Measurements from ENCODE around the gene PIMREG.

PIMREG gene

GRCh38 chr17:6492892-6493674 is 48.8 kb downstream of the PIMREG start:
- no peaks in the 10 kb centered on the region for H3F3A ChIP-seq (ENCODE audit: insufficient read depth)
- no peaks in the 10 kb centered on the region for H3K79me2 ChIP-seq (ENCODE audit: insufficient read depth, low read length)
- H3K27me3 ChIP-seq (ENCODE audit: low read length), result no peaks in the 10 kb centered on the region
- H3K36me3 ChIP-seq (ENCODE audit: low read length), result no peaks in the 10 kb centered on the region
- H4K20me1 ChIP-seq (ENCODE audit: low read depth, low read length), result no peaks in the 10 kb centered on the region
- no peaks in the 10 kb centered on the region for H3K9me3 ChIP-seq (ENCODE audit: insufficient read depth, low read length)
- no peak overlapping the region for H3K4me2 ChIP-seq (ENCODE audit: low read depth, low read length, poor library complexity, severe bottlenecking)
- H3K9ac ChIP-seq (ENCODE audit: low read length), result no peak overlapping the region
- H2AFZ ChIP-seq (ENCODE audit: low read depth, low read length, severe bottlenecking), result no peak overlapping the region
- no peak overlapping the region for H3K4me3 ChIP-seq (ENCODE audit: insufficient read depth, low read length, poor library complexity, severe bottlenecking)
- TF ChIP-seq CTCF (IDR thresholded peaks at IDR 0.05; ENCODE audit: insufficient read depth, low read length, poor library complexity, severe bottlenecking) (no peak), EZH2phosphoT487 (conservative IDR thresholded peaks at IDR 0.05; ENCODE audit: low read length) (no peak)
- H3K9me2 ChIP-seq (replicated peaks; ENCODE audit: insufficient read depth, low read length), result no peaks in the 10 kb centered on the region
- no peak overlapping the region for H3K27ac ChIP-seq (ENCODE audit: low read depth, low read length)

- Histone ChIP-seq H2AFZ (ENCODE audit: low read depth, low read length, severe bottlenecking) (no peak overlapping the region), H3K9me2 (replicated peaks; ENCODE audit: insufficient read depth, low read length) (no peaks in the 10 kb centered on the region), H3K9me3 (ENCODE audit: insufficient read depth, low read length) (no peaks in the 10 kb centered on the region), H3K9ac (ENCODE audit: low read length) (no peak overlapping the region), H3K27me3 (ENCODE audit: low read length) (no peaks in the 10 kb centered on the region), H3K79me2 (ENCODE audit: insufficient read depth, low read length) (no peaks in the 10 kb centered on the region), H3K27ac (ENCODE audit: low read depth, low read length) (no peak overlapping the region), H3F3A (ENCODE audit: insufficient read depth) (no peaks in the 10 kb centered on the region), H3K4me2 (ENCODE audit: low read depth, low read length, poor library complexity, severe bottlenecking) (no peak overlapping the region), H3K36me3 (ENCODE audit: low read length) (no peaks in the 10 kb centered on the region), H3K4me3 (ENCODE audit: insufficient read depth, low read length, poor library complexity, severe bottlenecking) (no peak overlapping the region), H4K20me1 (ENCODE audit: low read depth, low read length) (no peaks in the 10 kb centered on the region)
- TF ChIP-seq CTCF (IDR thresholded peaks at IDR 0.05; ENCODE audit: insufficient read depth, low read length, poor library complexity, severe bottlenecking) (no peak), EZH2phosphoT487 (conservative IDR thresholded peaks at IDR 0.05; ENCODE audit: low read length) (no peak)
Measured at GRCh38 chr17:6494239-6494941, 50.1 kb downstream of the PIMREG start.

- Histone ChIP-seq H3K79me2 (ENCODE audit: insufficient read depth, low read length) (no peaks in the 10 kb centered on the region), H3K4me3 (ENCODE audit: insufficient read depth, low read length, poor library complexity, severe bottlenecking) (no peak overlapping the region), H2AFZ (ENCODE audit: low read depth, low read length, severe bottlenecking) (no peak overlapping the region), H3K9me2 (replicated peaks; ENCODE audit: insufficient read depth, low read length) (no peaks in the 10 kb centered on the region), H3K9me3 (ENCODE audit: insufficient read depth, low read length) (no peaks in the 10 kb centered on the region), H3K36me3 (ENCODE audit: low read length) (no peaks in the 10 kb centered on the region), H3K4me2 (ENCODE audit: low read depth, low read length, poor library complexity, severe bottlenecking) (no peak overlapping the region), H3K27ac (ENCODE audit: low read depth, low read length) (no peak overlapping the region), H4K20me1 (ENCODE audit: low read depth, low read length) (no peaks in the 10 kb centered on the region), H3K9ac (ENCODE audit: low read length) (no peak overlapping the region), H3F3A (ENCODE audit: insufficient read depth) (no peaks in the 10 kb centered on the region), H3K27me3 (ENCODE audit: low read length) (no peaks in the 10 kb centered on the region)
- no peak for TF ChIP-seq CTCF (IDR thresholded peaks at IDR 0.05; ENCODE audit: insufficient read depth, low read length, poor library complexity, severe bottlenecking)
- no peak for TF ChIP-seq EZH2phosphoT487 (conservative IDR thresholded peaks at IDR 0.05; ENCODE audit: low read length)
Measured at GRCh38 chr17:6495450-6496115, 51.3 kb downstream of the PIMREG start.

Data from SU-DHL-6 (cell line).